ENCODE data around the gene RANBP2.
"Not testable (repeated sequence)": the region's sequence is repeated elsewhere in the genome, so short reads cannot be mapped to it uniquely, and the experiment has no call there.

RANBP2 gene

DNA sequence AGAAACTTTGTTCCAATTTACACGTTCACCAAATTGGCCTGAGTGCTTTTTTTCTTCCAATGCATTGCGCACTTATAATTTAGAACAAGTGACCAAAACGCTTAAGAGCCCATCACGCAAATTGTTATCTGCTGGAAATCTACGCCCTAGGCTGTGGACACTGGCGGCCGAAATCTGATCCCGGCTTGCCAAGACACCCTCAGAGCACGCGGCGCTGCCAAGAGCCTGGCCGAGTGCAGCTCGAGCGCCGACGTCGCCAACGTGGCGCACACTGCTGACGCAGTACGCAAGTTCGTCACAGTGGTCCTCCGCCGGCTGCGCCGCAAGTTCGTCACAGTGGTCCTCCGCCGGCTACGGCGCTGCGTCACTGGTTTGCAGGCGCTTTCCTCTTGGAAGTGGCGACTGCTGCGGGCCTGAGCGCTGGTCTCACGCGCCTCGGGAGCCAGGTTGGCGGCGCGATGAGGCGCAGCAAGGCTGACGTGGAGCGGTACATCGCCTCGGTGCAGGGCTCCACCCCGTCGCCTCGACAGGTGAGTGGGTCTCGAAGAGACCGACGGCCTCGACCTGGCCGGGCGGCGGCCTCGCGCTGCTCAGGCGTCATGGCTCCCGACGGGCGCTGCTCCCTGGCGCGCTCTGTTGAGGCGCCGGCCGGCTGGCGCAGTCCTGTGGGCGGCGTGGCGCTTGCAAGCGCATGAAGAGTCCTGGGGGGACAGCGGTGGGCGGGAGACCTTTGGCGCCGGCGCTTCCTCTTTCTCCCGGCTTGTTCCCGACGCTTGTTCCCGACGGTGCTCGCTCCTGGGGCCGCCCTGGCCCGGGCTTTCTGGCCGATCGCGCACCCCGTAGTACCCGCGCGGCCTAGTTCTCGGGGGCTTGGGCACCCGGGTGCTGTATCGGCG, at the start of gene RANBP2:
Gene RANBP2 (plus strand): TSS at position 334 of the 896 bp plus-strand sequence. CDS start 125 bp downstream, at position 459.
- DNase-seq (ENCODE audit: low spot score): peak; percentile 87
- no peak for FAIRE-seq

DNA sequence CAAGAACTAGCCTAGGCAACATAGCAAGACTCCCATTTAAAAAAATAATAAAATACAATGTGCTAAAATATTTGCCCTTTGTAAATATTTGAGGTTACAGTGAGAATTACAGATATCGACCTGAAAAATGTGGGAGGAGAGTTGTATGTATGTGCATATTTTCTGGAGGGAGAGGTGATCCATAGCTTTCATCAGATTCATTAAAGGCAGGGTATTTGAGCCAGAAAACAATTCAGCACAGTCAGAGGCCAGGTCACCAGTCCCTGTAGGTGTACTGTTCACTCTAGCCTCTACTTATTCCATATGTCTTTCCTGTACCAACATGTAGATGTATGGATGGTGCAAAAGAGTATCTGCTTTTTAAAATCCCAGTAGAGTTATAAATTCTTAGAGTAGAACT, 49.0 kb upstream of the RANBP2 start:
- FAIRE-seq; DNase-seq (ENCODE audit: low spot score): not testable (repeated sequence)

DNA sequence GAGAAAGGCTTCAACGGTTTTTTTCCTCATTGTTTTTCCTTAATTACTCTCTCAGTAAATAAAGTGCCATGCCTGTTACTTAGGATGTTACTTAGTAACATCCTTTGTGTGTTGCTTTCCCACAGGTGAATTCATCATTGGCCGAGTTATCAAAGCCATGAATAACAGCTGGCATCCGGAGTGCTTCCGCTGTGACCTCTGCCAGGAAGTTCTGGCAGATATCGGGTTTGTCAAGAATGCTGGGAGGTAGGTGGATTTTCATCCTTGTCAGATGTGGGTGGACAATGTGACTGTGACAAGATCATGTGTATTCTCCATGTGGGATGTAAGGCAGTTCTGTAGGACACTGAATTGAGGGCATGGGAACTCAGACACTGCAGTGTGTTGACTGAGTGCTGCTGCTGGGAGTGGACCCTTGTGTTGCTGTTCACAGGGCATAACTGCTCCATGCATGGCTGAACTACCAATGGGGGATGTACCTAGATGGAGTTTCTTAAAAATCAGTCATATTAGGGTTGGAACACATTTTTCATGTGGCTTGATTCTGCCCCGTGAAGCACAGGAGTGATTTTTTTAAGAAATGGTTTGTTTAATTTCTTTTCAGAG, 47.0 kb upstream of the RANBP2 start:
- FAIRE-seq: not testable (repeated sequence)

DNA sequence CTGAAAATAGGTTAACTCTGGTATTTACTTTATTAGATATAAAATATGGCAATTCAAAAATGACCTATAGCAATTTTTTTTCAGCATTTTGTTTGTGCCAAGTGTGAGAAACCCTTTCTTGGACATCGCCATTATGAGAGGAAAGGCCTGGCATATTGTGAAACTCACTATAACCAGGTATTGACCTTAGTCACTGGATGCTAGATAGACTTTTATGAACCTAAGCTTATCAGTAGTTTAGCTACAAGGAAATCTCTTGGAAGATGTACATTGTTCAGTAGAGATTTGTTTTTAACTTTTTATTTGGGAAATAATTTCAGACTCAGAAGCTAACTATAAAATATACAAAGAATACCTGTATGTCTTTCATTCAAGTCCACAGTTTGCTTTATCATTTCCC, 42.8 kb upstream of the RANBP2 start:
- not testable (repeated sequence) for FAIRE-seq; DNase-seq (ENCODE audit: low spot score)

More for the DNA sequence above, 47.0 kb upstream of the RANBP2 start:
- not testable (repeated sequence) for DNase-seq (ENCODE audit: low spot score)

DNA sequence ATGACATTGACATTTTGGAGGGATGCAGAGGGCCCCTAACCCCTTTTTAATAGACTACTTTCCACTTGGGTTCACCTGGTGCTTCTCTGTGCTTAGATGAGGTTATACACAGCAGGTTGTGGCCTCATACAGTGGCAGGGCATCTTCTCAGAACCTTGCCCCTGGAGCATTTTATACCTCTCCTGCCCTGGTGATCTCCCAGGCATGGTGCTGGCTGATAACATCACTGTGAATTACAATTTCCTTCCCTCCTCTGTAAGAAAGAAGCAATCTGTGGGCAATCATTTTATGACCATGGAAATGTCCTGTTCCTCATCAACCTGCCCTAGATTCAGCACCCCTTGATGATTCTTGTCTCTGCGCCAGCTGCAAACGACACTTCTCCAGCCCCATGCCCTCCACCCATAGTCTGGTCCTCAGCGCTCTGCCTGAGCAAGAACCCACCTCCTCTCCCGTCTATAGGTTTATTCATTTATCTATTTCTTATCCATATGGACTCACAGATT, 42.0 kb upstream of the RANBP2 start:
- not testable (repeated sequence) for FAIRE-seq; DNase-seq (ENCODE audit: low spot score)

DNA sequence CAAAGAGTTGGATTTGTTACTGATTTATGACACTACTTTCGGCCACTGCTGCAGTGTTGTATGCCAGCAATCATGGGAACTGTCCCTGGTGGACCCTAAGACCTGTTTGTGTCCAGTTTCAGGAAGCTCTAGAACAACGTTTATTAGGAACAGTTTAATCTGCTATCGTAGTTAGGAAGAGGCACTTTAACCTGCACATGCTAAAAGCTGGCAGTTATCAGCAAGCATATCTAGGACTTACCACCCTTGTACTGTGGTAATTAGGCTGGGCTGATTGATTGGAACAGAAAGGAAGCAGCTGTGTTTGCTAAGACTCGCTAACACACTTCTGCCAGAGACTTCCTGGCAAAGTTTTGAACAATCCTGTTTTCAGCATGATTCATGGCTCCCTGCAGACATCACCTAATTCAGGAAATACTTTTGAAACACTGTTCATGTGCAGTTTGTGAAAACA, 41.1 kb upstream of the RANBP2 start:
- DNase-seq (ENCODE audit: low spot score); FAIRE-seq: not testable (repeated sequence)

DNA sequence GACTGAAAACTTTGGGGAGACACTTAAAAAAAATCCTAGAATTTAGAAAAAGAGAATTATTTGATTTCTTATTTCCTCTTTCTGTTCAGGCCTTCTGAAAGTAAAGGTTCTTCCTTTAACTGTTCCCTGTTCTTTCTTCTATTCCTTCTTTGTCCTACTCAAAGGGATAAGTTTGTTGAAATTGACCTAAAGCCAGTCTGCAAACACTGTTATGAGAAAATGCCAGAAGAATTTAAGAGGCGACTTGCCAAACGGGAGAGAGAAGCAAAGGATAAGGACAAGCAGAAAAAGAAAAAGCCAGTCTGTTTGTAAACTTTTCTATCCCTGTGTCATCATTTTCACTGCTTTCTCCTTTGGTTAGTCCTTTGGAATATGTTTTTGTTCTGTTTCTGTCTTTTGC, 38.5 kb upstream of the RANBP2 start:
- FAIRE-seq; DNase-seq (ENCODE audit: low spot score): not testable (repeated sequence)

DNA sequence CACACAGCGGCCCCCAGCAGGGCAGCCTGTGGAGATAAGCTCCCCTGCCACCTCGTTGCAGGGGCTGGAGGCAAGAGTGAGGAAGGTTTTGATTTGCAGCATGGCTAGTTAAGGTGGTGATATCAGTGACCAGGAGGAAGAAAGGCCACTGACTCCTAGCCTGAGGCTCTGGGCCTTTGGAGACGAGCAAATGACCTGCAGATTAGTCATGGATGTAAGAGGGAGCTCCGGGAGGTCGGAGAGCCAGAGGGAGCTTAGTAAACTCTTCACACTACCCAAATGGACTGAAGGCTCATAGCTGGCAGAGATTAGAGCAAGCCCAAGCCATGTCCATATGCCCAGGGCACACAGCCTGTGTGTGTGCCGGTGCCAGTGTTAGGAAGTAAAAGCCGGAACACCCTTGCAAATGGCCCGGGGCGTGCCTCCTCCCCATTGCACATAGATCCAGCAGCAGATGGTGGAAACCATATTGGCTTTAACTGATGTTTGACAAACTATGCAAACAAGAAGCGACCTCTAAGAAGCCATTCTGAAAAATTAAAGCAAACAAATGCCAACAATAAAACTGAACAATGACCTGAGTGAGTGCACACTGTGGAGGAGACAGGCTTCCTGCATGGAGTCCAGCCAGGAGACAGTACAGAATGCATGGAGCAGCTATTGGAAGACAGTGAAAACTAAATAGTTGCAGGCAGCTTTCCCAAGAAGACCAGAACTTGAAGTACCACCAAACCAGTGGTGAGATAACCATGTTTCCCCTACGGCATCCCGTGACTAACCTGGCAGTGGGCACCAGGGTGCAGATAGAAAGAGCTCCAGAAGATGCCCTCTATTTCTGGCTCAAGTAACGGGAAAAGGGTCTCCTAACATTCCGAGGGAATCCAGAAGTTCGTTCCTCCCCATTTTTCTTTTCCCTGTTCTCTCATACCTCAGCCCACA, 30.2 kb upstream of the RANBP2 start:
- FAIRE-seq (peak; percentile 63), DNase-seq (ENCODE audit: low spot score) (peak; percentile 55)

DNA sequence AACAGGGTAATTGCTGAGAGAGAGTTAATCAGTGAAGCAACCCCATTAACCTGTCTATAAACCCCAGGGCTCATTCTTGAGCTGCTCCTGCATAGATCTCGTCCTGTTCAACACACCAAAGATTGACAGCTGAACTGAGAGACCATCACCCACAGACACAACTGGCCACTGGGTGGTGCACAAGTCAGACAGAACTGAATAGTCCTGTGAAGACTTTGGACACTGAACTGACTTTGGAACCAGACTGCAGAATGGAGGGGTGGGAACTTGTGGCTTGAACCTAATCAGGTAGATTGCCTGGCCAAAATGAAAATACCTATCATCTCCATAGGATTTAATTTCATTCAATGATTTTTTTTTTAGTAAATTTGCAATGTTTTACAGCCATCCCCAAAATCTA, 29.3 kb upstream of the RANBP2 start:
- FAIRE-seq: peak; percentile 72
- not testable (repeated sequence) for DNase-seq (ENCODE audit: low spot score)

DNA sequence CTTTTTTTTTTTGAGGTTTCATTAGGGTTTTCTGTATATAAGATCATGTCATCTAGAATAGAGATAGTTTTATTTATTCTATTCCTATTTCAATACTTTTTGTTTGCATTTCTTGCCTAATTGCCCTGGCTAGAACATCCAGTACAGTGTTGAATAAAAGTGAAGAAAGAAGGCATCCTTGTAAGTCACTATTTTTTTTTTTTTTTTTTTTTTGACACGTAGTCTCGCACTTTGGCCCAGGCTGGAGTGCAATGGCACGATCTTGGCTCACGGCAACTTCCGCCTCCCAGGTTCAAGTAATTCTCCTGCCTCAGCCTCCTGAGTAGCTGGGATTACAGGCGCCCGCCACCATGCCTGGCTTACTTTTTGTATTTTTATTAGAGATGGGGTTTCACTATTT, 27.8 kb upstream of the RANBP2 start:
- DNase-seq (ENCODE audit: low spot score) (no peak), FAIRE-seq (no peak)

DNA sequence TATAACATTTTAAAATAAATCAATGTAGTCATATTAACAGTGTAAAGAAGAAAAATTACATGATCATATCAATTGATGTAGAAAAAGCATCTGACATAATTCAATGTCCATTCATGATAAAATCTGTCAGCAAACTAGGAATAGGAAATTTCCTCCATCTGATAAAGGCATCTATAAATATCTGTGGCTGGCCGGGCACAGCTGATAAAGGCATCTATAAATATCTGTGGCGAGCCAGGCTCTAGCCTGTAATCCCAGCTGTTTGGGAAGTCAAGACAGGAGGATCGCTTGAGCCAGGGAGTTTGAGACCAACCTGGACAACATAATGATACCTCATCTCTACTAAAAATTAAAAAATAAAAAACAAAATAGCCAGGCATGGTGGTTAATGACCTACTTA, 18.1 kb upstream of the RANBP2 start:
- DNase-seq (ENCODE audit: low spot score) (no peak), FAIRE-seq (no peak)

DNA sequence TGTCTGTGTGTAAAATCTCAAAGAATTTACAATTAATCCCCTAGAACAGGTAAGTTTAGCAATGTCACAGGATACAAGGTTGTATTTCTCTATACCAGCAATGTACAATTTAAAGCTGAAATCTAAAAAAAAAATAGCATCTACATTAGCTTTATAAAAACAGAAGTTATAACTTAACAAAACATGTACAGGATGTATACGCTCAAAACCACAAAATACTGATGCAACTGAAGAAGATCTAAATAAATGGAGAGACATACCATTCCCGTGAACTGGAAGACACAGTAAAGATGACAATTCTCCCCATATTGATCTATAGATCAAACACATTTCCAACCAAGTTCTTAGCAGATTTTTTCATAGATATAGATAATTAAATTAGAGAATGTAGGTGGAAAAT, 17.5 kb upstream of the RANBP2 start:
- no peak for FAIRE-seq
- DNase-seq (ENCODE audit: low spot score): no peak

DNA sequence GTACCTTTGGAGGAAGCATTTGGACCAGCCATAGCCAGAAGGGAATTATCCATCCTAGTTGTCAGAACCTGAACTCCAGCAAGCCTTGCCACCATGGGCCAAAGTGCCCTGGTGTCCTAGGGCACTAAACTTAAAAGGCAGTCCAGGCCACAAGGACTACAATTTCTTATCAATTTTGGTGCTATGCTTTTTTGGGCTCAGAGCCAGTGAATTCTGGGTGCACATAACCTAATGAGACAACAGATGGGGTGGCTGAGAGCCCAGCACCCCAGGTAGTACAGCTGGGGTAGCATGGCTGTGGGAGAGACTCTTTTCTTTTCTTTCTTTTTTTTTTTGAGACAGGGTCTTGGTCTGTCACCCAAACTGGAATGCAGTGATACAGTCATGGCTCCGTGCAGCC, 14.4 kb upstream of the RANBP2 start:
- no peak for FAIRE-seq
- DNase-seq (ENCODE audit: low spot score): no peak

DNA sequence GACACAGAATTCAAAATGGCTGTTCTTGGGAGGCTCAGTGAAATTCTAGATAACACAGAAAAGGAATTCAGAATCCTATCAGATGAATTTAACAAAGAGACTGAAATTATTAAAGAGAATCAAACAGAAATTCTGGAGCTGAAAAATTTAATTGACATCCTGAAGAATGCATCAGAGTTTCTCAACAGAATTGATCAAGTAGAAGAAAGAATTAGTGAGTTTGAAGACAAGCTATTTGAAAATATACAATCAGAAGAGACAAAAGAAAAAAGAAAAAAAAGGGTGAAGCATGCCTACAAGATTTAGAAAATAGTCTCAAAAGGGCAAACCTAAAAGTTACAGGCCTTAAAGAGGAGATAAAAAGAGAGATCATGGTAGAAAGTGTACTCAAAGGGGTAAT, 12.0 kb upstream of the RANBP2 start:
- DNase-seq (ENCODE audit: low spot score): no peak
- FAIRE-seq: no peak

DNA sequence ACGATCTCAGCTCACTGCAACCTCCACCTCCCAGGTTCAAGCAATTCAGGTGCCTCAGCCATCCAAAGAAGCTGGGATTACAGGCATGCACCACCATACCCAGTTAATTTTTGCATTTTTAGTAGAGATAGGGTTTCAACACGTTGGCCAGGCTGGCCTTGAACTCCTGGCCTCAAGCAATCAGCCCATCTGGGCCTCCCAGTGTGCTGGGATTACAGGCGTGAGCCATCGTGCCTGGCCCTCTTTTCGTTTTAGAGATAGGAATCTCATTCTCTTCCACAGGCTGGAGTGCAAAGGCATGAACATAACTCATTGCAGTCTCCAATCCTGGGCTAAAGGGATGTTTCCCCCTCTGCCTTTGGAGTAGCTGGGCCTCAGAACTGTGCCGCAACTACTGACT, 2.3 kb upstream of the RANBP2 start:
- not testable (repeated sequence) for FAIRE-seq; DNase-seq (ENCODE audit: low spot score)

DNA sequence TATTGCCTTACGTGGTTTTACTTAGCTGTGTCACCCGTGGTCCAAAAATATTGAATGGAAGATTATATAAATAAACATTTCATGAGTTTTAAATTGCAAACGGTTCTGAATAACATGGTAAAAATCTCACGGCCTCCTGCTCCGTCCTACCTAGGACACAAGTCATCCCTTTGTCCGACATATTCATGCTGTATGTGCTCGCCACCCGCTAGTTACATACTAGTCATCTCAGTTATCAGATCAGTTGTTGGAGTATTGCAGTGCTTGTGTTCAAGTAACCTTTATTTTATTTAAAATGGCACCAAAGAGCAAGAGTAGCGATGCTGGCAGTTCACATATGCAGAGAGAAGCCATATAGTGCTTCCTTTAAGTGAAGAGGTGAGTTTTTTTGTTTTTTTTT, 6.8 kb downstream of the RANBP2 start:
- not testable (repeated sequence) for DNase-seq (ENCODE audit: low spot score); FAIRE-seq

DNA sequence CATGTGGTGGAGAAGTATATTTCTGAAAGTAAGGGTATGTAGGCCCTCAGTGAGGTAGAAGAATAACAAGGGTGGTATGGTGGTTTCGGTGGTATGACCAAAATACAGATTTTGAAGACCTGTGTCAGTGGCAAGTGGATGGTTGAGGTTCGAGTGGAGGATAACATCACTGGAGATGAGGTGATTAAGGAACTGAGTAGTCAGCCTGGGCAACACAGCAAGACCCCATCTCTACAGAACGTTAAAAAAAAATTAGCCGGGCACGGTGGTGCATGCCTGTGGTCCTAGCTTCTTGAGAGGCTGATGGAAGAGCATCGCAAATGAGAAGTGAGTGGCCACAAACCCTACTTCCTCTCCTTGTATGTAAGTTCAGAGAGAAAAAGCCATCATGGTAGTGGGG, 15.4 kb downstream of the RANBP2 start:
- not testable (repeated sequence) for FAIRE-seq

DNA sequence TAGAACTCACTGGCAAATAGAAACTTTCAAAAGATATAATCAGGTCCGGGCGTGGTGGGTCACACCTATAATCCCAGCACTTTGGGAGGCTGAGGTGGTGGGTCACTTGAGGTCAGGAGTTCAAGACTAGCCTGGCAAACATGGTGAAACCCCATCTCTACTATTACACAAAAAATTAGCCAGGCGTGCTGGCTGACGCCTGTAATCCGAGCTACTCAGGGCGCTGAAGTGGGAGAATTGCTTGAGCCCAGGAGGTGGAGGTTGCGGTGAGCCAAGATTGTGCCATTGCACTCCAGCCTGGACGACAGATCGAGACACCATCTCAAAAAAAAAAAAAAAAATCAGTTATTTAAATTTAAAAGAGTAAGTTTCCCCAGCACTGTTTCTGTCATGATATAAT, 38.7 kb downstream of the RANBP2 start:
- not testable (repeated sequence) for FAIRE-seq

More for the DNA sequence above, 15.4 kb downstream of the RANBP2 start:
- not testable (repeated sequence) for DNase-seq (ENCODE audit: low spot score)

DNA sequence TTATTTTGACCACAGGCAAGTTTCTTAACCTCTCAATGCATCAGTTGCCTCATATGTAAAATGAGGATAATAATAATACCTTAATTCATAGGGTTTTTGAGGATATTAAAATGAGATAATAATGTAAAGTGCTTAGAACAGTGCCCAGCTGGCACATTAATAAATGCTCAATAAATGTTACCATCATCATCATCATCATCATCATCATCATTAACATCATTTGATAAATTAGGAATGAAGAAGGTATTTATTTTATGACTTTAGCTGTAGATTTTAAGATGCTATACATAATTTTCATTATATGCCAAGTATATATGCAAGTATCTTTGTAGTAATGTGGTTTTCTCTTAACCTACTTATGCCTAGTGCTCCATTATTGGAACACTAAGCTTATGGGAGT, 43.3 kb downstream of the RANBP2 start:
- not testable (repeated sequence) for DNase-seq (ENCODE audit: low spot score); FAIRE-seq

More for the DNA sequence above, 38.7 kb downstream of the RANBP2 start:
- DNase-seq (ENCODE audit: low spot score): not testable (repeated sequence)

DNA sequence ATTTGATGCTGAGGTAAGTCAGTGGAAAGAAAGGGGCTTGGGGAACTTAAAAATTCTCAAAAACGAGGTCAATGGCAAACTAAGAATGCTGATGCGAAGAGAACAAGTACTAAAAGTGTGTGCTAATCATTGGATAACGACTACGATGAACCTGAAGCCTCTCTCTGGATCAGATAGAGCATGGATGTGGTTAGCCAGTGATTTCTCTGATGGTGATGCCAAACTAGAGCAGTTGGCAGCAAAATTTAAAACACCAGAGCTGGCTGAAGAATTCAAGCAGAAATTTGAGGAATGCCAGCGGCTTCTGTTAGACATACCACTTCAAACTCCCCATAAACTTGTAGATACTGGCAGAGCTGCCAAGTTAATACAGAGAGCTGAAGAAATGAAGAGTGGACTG, 47.4 kb downstream of the RANBP2 start:
- not testable (repeated sequence) for DNase-seq (ENCODE audit: low spot score); FAIRE-seq

DNA sequence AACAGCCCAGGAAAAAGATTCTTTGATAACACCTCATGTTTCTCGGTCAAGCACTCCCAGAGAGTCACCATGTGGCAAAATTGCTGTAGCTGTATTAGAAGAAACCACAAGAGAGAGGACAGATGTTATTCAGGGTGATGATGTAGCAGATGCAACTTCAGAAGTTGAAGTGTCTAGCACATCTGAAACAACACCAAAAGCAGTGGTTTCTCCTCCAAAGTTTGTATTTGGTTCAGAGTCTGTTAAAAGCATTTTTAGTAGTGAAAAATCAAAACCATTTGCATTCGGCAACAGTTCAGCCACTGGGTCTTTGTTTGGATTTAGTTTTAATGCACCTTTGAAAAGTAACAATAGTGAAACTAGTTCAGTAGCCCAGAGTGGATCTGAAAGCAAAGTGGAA, 48.6 kb downstream of the RANBP2 start:
- not testable (repeated sequence) for DNase-seq (ENCODE audit: low spot score); FAIRE-seq
